Measurements from ENCODE around the gene ZSCAN10.

Gene ZSCAN10

GRCh38 chr16:3051009-3051408 lies 48.1 kb downstream of the ZSCAN10 start:
- no peaks in the 10 kb centered on the region for H3K79me2 ChIP-seq (ENCODE audit: low read length)
- H3K4me2 ChIP-seq (ENCODE audit: low read depth, low read length): no peak overlapping the region
- H3F3A ChIP-seq (ENCODE audit: insufficient read depth, low read length): no peaks in the 10 kb centered on the region
- 0 out of 2 replicates have a peak, but pooled peaks cover 1% of the 10 kb centered on the region for H3K4me1 ChIP-seq (ENCODE audit: low read length)
- H3K9me2 ChIP-seq (replicated peaks; ENCODE audit: insufficient read depth, low read length): no peaks in the 10 kb centered on the region
- H3K36me3 ChIP-seq (replicated peaks; ENCODE audit: insufficient read depth, low read length): no peaks in the 10 kb centered on the region
- no peak overlapping the region for H3K4me3 ChIP-seq (ENCODE audit: low read length)
- no peaks in the 10 kb centered on the region for H3K9me3 ChIP-seq (replicated peaks; ENCODE audit: insufficient read depth, low read length)
- no peaks in the 10 kb centered on the region for H4K20me1 ChIP-seq (ENCODE audit: insufficient read depth, low read length)
- H2AFZ ChIP-seq (ENCODE audit: low read length): no peak overlapping the region
- peaks cover 69% of the 10 kb centered on the region for H3K27me3 ChIP-seq (replicated peaks; ENCODE audit: insufficient read depth, low read length)
- no peak for DNase-seq
- TF ChIP-seq CTCF (IDR thresholded peaks at IDR 0.05; ENCODE audit: low read length) (no peak), EZH2 (optimal IDR thresholded peaks at IDR 0.05; ENCODE audit: low read depth, low read length) (no peak), EZH2phosphoT487 (IDR thresholded peaks at IDR 0.05; ENCODE audit: low read length) (no peak)
- no peak overlapping the region for H3K27ac ChIP-seq (ENCODE audit: low read length)
- no peak overlapping the region for H3K9ac ChIP-seq (ENCODE audit: low read length)

- H3K9me2 ChIP-seq (replicated peaks; ENCODE audit: insufficient read depth, low read length): no peaks in the 10 kb centered on the region
- H3K4me2 ChIP-seq (ENCODE audit: low read depth, low read length): no peak overlapping the region
- peaks cover 72% of the 10 kb centered on the region for H3K27me3 ChIP-seq (replicated peaks; ENCODE audit: insufficient read depth, low read length)
- TF ChIP-seq EZH2phosphoT487 (IDR thresholded peaks at IDR 0.05; ENCODE audit: low read length) (no peak), EZH2 (optimal IDR thresholded peaks at IDR 0.05; ENCODE audit: low read depth, low read length) (no peak), CTCF (IDR thresholded peaks at IDR 0.05; ENCODE audit: low read length) (no peak)
- no peaks in the 10 kb centered on the region for H4K20me1 ChIP-seq (ENCODE audit: insufficient read depth, low read length)
- H3K36me3 ChIP-seq (replicated peaks; ENCODE audit: insufficient read depth, low read length): no peaks in the 10 kb centered on the region
- no peaks in the 10 kb centered on the region for H3K9me3 ChIP-seq (replicated peaks; ENCODE audit: insufficient read depth, low read length)
- H3K4me1 ChIP-seq (ENCODE audit: low read length): 0 out of 2 replicates have a peak, but pooled peaks cover 5% of the 10 kb centered on the region
- no peak for DNase-seq
- no peak overlapping the region for H3K4me3 ChIP-seq (ENCODE audit: low read length)
- no peak overlapping the region for H2AFZ ChIP-seq (ENCODE audit: low read length)
- H3K9ac ChIP-seq (ENCODE audit: low read length): no peak overlapping the region
- no peaks in the 10 kb centered on the region for H3K79me2 ChIP-seq (ENCODE audit: low read length)
- no peak overlapping the region for H3K27ac ChIP-seq (ENCODE audit: low read length)
- no peaks in the 10 kb centered on the region for H3F3A ChIP-seq (ENCODE audit: insufficient read depth, low read length)
Observed at GRCh38 chr16:3050487-3050886, 48.6 kb downstream of the ZSCAN10 start.

- no peaks in the 10 kb centered on the region for H3K9me3 ChIP-seq (replicated peaks; ENCODE audit: insufficient read depth, low read length)
- H3K27ac ChIP-seq (ENCODE audit: low read length): no peak overlapping the region
- no peaks in the 10 kb centered on the region for H3K9me2 ChIP-seq (replicated peaks; ENCODE audit: insufficient read depth, low read length)
- no peak for TF ChIP-seq CTCF (IDR thresholded peaks at IDR 0.05; ENCODE audit: low read length)
- TF ChIP-seq EZH2phosphoT487 (IDR thresholded peaks at IDR 0.05; ENCODE audit: low read length): no peak
- no peak for TF ChIP-seq EZH2 (optimal IDR thresholded peaks at IDR 0.05; ENCODE audit: low read depth, low read length)
- no peaks in the 10 kb centered on the region for H3F3A ChIP-seq (ENCODE audit: insufficient read depth, low read length)
- no peak for DNase-seq
- no peak overlapping the region for H2AFZ ChIP-seq (ENCODE audit: low read length)
- H3K36me3 ChIP-seq (replicated peaks; ENCODE audit: insufficient read depth, low read length): no peaks in the 10 kb centered on the region
- H3K27me3 ChIP-seq (replicated peaks; ENCODE audit: insufficient read depth, low read length): peaks cover 72% of the 10 kb centered on the region
- H3K4me2 ChIP-seq (ENCODE audit: low read depth, low read length): no peak overlapping the region
- 0 out of 2 replicates have a peak, but pooled peaks cover 5% of the 10 kb centered on the region for H3K4me1 ChIP-seq (ENCODE audit: low read length)
- no peaks in the 10 kb centered on the region for H4K20me1 ChIP-seq (ENCODE audit: insufficient read depth, low read length)
- H3K79me2 ChIP-seq (ENCODE audit: low read length): no peaks in the 10 kb centered on the region
- no peak overlapping the region for H3K9ac ChIP-seq (ENCODE audit: low read length)
- no peak overlapping the region for H3K4me3 ChIP-seq (ENCODE audit: low read length)
Observed at GRCh38 chr16:3049921-3050481, 49.1 kb downstream of the ZSCAN10 start.

All from MM.1S (cell line).